Skin epidermis (tissue), 12 donors: ENCODE data around the gene SRBD1.

ENCODE experiments used
- H3K27ac ChIP-seq, 21 experiments: fragments of 200-600 bp; sonication (generic) in 11 of 21; one replicate each; pipeline ENCODE4 v1.5.0; 2020; ENCODE audit warnings: mild to moderate bottlenecking in 3 of 21, inconsistent platforms in 2 of 21, moderate library complexity in 2 of 21
- H3K4me3 ChIP-seq, 7 experiments: fragments of 200-600 bp; sonication (generic) in 2 of 7; one replicate each; pipeline ENCODE4 v1.5.0; 2020; ENCODE audit warnings: inconsistent platforms in 2 of 7, mild to moderate bottlenecking in 2 of 7, moderate library complexity in 1 of 7

SRBD1 gene

DNA sequence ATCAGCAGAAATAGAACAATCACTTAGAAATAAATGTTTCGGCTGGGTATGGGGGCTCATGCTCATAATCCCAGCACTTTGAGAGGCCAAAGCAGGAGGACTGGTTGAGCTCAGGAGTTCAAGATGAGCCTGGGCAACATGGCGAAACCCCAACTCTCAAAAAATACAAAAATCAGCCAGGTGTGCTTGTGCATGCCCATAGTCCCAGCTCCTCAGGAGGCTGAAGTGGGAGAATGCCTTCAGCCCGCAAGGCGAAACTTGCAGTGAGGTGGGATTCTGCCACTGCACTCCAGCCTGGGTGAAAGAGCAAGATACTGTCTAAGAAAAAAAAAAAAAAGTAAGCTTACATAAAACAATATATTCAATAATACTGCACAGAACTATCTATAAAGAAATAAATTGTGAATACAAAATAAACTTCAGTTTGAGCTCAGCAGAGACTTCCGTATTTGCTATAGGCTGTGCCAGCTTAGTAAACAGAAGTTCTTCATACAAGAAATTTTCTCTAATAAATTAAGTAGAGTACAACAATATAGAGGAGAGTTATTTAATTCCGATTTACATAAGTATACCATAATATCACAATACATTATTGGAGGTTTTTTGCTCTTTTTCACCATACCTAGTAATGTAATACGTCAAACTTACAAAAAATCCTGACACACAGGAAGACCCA is 43.6 kb downstream of the SRBD1 start:
- Histone ChIP-seq H3K27ac (peak overlapping the region in 16 of 21 experiments; percentile 8 to 76 (median 50)), H3K4me3 (peak overlapping the region in 2 of 7 experiments; percentile 7 to 20)

DNA sequence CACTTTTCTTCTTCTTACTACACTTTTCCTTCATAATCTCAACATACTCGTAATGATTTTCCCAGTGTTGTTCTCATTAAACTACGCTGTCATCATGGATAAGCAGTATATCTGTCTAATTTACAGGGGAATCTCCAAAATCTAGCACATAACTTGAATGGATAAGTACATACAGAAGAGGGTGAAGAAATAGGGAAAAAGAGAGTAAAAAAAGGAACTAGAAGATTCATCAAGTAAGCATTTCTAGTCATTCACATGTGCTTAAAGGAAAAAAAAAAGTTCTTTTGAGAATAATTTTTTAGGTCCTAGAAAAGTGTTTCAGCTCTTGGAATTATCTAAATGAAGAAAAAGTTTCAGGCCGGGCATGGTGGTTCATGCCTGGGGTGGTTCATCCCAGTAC is 51.6 kb downstream of the SRBD1 start:
- H3K27ac ChIP-seq: peak overlapping the region in 1 of 21 experiments; percentile 1
- H3K4me3 ChIP-seq: no peak overlapping the region

DNA sequence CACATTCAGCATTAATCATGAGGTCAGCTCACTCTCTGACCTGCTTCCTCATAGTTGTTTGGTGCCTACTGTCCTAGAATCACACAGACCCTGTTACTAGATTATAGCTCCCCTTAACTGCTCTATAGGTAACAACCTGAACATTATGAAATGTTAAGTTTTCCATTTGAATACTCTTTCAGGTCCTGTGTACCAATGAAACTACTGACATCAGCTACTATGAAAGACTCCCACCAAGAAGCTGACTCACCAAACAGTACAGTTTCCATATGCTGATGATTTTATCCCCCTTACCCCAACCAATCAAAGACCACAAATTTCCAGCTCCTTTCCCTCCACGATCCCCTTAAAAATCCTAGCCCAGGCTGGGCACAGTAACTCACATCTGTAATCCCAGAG is 56.3 kb downstream of the SRBD1 start:
- Histone ChIP-seq H3K4me3 (no peak overlapping the region), H3K27ac (no peak overlapping the region)

DNA sequence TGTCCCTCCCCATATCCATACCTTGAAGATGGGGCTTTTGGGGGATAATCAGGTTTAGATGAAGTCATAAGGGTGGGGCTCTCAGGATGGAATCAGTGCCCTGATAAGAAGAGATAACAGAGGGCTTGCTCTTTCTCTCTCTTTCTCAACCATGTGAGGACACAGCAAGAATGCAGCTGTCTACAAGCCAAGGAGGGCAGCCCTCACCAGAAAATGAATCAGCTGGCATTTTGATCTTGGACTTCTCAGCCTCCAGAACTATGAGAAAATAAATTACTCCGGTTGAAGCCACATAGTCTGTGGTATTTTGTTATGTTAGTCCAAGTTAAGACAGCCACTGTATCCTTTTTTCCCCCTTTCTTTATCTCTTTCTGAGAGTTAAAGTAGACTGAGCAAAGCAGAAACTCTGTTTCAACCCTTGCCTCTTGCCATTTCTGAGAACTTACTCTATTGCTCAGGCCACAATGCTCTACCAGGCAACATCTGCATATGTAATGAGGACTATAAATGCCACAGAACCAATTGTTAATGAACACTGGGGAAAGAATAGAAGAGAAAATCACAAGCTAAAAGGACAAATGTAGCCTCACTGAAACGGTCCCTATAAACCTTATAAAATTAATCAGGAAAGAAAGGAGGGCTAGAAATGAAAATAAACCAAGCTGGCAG is 56.9 kb downstream of the SRBD1 start:
- H3K4me3 ChIP-seq: no peak overlapping the region
- no peak overlapping the region for H3K27ac ChIP-seq

DNA sequence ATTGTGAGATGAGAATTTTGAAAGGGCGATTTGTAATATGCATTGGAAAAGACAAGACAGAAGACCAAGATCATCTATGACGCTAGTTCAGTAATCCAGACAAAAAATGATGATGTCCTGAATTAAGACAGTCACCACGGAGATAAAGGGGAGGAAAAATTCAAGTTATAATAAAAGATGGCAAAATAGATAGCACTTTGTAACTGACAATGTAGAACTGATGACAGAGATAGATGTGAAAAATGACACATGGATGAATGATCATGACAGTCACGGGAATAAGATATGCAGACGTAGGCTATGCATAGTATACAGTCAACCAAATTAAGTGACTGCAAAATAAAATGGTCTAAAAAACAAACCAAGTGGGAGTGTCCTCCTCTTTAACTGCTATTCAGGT is 59.2 kb downstream of the SRBD1 start:
- Histone ChIP-seq H3K4me3 (no peak overlapping the region), H3K27ac (no peak overlapping the region)

DNA sequence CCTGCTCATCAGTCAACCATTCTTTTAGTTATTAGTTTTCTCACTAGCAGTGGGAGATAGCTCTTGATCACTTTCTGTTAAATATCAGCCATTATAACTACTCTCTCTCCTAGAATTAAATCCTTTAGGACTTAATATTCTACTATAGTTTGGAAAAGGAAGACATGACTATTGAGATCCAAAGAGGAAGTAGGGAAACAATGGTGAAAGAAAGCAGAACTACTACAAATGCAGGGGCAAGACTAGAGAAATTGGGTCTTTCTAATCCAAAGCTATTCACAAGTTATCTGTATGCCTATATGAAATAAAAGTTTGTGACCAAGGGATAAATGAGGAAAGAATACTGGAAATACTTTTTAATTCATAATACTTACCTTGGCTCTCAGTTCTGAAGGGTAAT is 65.1 kb downstream of the SRBD1 start:
- Histone ChIP-seq H3K27ac (no peak overlapping the region), H3K4me3 (no peak overlapping the region)

DNA sequence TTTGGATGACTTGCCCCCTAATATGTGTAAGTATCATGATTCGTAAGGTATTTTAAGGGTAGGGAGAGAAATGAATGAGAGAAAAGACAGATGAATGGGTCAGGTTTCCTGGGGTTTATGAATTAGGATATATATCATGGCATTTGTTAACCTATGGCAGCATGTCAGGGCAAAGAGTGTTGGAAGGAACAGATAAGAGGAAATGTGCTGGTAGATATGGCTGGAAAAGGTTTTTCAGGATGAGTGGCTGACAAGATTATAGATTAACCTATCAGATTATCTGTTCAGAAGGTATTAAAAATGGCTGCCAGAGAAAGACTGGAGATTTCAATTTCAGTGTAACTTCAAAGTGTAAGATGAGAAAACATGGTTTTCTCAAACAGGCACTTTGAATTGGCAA is 67.8 kb downstream of the SRBD1 start:
- Histone ChIP-seq H3K4me3 (no peak overlapping the region), H3K27ac (no peak overlapping the region)

DNA sequence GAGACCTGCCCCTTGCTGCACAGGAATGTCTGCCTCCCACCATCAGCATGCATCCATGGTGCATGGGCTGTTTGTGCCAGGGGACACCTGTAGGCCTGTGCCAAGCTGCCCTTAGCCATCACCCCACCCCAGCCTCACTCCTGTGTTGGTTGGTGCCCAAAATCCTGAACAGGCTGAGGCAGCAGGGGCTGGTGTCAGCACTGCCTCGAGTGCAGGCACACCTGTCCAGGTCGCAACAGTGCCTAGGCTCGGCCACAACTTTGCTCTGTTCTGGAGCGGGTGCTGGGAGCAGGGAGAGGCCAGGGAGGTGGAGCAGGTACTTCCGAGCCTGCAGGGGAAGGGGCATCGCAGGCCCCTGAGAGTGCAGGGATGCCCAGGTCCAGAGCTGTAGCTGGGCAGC is 69.1 kb downstream of the SRBD1 start:
- no peak overlapping the region for H3K27ac ChIP-seq
- no peak overlapping the region for H3K4me3 ChIP-seq

DNA sequence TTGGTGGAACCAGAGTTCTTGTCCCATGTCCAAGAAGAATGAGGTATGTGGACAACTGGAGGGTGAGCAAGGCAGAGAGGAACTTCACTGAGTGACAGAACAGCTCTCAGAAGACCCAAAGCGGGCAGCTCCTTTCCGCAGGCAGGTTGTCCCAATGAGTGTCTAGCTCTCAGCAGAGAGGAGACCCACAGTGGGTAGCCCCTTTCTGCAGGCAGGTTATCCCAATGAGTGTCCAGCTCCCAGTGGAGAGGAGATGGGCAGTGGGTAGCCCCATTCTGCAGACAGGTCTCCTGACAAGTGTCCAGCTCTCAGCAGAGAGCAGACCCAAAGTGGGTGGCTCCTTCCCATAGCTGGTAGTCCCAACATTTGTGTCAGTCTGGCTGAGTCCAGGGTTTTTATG is 69.6 kb downstream of the SRBD1 start:
- no peak overlapping the region for H3K27ac ChIP-seq
- H3K4me3 ChIP-seq: no peak overlapping the region

DNA sequence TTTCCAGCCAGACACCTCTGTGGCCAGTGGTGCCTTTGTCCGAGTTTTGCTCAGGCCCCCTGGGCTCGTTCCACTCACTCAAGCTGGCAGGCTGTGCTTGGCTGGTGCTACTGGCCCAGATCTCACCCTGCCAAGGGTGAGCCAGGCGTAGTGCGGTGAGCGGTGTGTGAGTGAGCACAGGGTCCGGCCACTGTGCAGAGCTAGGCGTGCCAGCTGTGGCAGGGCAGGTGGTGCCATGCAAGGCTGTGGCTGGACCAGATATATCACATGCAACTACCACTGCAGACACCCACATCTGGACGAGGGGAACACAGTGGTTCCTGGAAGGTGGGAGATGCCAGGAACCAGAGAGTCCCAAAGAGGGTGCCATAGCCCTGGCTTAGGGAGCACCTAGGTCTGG is 70.1 kb downstream of the SRBD1 start:
- H3K4me3 ChIP-seq: no peak overlapping the region
- H3K27ac ChIP-seq: no peak overlapping the region

- Histone ChIP-seq H3K4me3 (no peak overlapping the region), H3K27ac (no peak overlapping the region)
These were observed 77.3 kb downstream of the SRBD1 start for GRCh38 chr2:45533771-45534170.

GRCh38 chr2:45532181-45532580 is 78.9 kb downstream of the SRBD1 start:
- Histone ChIP-seq H3K27ac (no peak overlapping the region), H3K4me3 (no peak overlapping the region)

DNA sequence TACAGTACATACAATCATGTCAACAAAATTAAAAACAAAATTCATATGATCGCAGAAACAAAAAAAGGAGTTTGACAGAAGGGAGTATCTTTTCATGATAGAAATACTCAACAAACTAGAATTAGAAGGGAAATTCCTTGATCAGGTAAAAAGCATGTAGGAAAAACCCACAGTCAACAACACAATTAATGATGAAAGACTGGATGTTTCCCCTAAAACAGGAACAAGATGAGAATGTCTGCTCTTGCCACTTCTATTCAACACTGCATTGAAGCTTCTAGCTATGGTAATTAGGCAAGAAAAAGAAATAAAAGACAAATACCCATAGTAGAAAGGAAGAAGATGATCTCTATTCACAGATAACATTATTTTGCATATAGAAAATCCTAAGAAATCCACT is 87.1 kb downstream of the SRBD1 start:
- Histone ChIP-seq H3K4me3 (no peak overlapping the region), H3K27ac (no peak overlapping the region)

DNA sequence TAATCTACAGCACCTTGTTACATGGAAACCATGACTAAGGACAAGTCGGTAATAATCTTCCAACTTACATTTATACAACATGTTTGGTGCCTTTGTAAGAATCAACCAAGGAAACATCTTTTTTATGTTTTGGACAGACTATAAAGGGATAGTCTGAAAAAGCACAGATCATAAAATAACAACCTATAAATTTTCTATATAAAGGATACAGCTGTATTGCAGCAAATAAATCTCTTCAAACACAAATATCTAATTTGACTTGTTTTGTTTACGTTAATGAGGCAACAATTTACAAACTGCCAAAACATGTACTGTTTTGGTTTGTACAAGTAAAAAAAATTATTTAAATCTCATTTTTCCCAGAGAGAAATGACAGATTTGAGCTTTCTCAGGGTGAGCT is 92.5 kb downstream of the SRBD1 start:
- Histone ChIP-seq H3K4me3 (no peak overlapping the region), H3K27ac (no peak overlapping the region)

- H3K27ac ChIP-seq: no peak overlapping the region
These were observed 100.2 kb downstream of the SRBD1 start for GRCh38 chr2:45510701-45511420.

GRCh38 chr2:45506756-45507155 is 104.3 kb downstream of the SRBD1 start:
- H3K4me3 ChIP-seq: no peak overlapping the region
- H3K27ac ChIP-seq: no peak overlapping the region

More at GRCh38 chr2:45510701-45511420, 100.2 kb downstream of the SRBD1 start:
- no peak overlapping the region for H3K4me3 ChIP-seq

GRCh38 chr2:45505138-45505537 is 105.9 kb downstream of the SRBD1 start:
- no peak overlapping the region for H3K27ac ChIP-seq
- H3K4me3 ChIP-seq: no peak overlapping the region

GRCh38 chr2:45498661-45499550 is 112.2 kb downstream of the SRBD1 start:
- Histone ChIP-seq H3K4me3 (no peak overlapping the region), H3K27ac (no peak overlapping the region)

DNA sequence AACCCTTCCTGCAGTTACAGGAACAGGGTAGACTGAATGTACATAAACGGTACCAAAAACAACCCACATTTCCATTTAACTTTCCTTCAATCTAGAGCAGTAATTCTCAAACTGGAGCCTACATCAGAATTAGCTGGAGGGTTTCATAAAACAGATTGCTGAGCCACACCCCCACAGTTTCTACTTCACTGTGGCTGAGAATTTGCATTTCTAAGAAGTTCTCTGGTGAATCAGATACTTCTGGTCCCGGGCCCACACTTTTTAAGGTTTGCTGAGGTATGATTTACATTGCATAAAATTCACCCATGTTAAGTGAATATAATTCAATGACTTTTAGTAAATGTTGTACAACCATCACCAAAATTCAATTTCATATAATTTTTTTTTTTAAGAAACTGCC is 113.7 kb downstream of the SRBD1 start:
- H3K4me3 ChIP-seq: no peak overlapping the region
- H3K27ac ChIP-seq: no peak overlapping the region

DNA sequence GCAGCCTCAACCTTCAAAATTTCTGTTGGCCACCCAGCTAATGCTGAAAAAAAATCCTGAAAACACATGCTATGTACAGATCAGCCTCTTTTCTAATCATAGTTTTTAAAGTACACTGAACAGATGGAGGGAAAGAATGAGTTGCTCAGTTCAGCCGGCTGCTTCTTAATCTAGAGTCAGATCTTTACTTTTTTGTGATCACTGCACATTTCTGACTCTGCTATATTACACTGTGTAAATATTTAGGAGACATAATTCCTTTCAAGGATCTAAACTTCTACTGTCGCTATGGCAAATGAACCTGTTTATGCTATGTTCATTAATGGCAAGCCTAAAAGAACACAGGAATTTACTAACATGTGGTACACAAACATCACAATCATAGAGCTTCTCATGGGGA is 114.2 kb downstream of the SRBD1 start:
- no peak overlapping the region for H3K27ac ChIP-seq
- H3K4me3 ChIP-seq: no peak overlapping the region
